HG02588 (cell line): ENCODE measurements around the gene TRMU.

Experiments
- ATAC-seq: cut with Tn5 transposase; IDR thresholded peaks from one replicate; pipeline ENCODE4 v1.9.1; 2021; ENCODE audit warnings: mild to moderate bottlenecking, moderate library complexity; ENCODE audit not compliant: unreplicated experiment

TRMU gene

GRCh38 chr22:46355369-46355995, 20.0 kb downstream of the TRMU start:
- no peak for ATAC-seq

GRCh38 chr22:46355996-46356471, 20.5 kb downstream of the TRMU start:
- ATAC-seq, result no peak

GRCh38 chr22:46356496-46357480, 21.3 kb downstream of the TRMU start:
- no peak for ATAC-seq

GRCh38 chr22:46357711-46358520, 22.4 kb downstream of the TRMU start:
- no peak for ATAC-seq

- ATAC-seq, result no peak
Measured at GRCh38 chr22:46358766-46359165, 23.3 kb downstream of the TRMU start.

- no peak for ATAC-seq
Measured at GRCh38 chr22:46359362-46359761, 23.8 kb downstream of the TRMU start.

GRCh38 chr22:46360097-46360496, 24.6 kb downstream of the TRMU start:
- no peak for ATAC-seq

- ATAC-seq, result no peak
Measured at GRCh38 chr22:46360891-46361290, 25.4 kb downstream of the TRMU start.

GRCh38 chr22:46361826-46362202, 26.3 kb downstream of the TRMU start:
- no peak for ATAC-seq

- ATAC-seq, result no peak
Measured at GRCh38 chr22:46362203-46362933, 26.9 kb downstream of the TRMU start.

- ATAC-seq, result no peak
Measured at GRCh38 chr22:46362934-46363515, 27.5 kb downstream of the TRMU start.

- no peak for ATAC-seq
Measured at GRCh38 chr22:46363611-46364321, 28.3 kb downstream of the TRMU start.

- no peak for ATAC-seq
Measured at GRCh38 chr22:46364341-46365165, 29.0 kb downstream of the TRMU start.

- no peak for ATAC-seq
Measured at GRCh38 chr22:46365166-46365624, 29.7 kb downstream of the TRMU start.

- no peak for ATAC-seq
Measured at GRCh38 chr22:46366327-46366731, 30.8 kb downstream of the TRMU start.

GRCh38 chr22:46366801-46367706, 31.5 kb downstream of the TRMU start:
- no peak for ATAC-seq

- ATAC-seq, result no peak
Measured at GRCh38 chr22:46367707-46368191, 32.2 kb downstream of the TRMU start.
